SU-DHL-6 (cell line): ENCODE data around the gene GPRASP3.

Experiments
- CTCF ChIP-seq: fragments of 200-600 bp; sonication (generic); IDR thresholded peaks from one replicate; pipeline ENCODE4 v1.5.1; 2017; ENCODE audit warnings: antibody characterized with exemption, mild to moderate bottlenecking, low read length, moderate library complexity; ENCODE audit not compliant: insufficient read depth, poor library complexity, severe bottlenecking
- EZH2phosphoT487 ChIP-seq: fragments of 200-600 bp; sonication (generic), shearing (Covaris generic); conservative IDR thresholded peaks from 2 replicates; pipeline ENCODE4 v1.6.1; 2018; ENCODE audit warnings: mild to moderate bottlenecking, antibody characterized with exemption, low read length, moderate library complexity, mixed read lengths

GRCh38 chrX:102745857-102746584 lies 25.5 kb downstream of the GPRASP3 start:
- no peak for TF ChIP-seq CTCF
- TF ChIP-seq EZH2phosphoT487, result no peak
